Measurements from ENCODE around the gene SPRED3. TPM values are rescaled to one million over a fixed set of nuclear protein-coding genes. Genes with fewer than 3 reads are reported as not detected.

The SPRED3 gene
- total RNA-seq, 1 donor from 2014 or later = not detected

DNA sequence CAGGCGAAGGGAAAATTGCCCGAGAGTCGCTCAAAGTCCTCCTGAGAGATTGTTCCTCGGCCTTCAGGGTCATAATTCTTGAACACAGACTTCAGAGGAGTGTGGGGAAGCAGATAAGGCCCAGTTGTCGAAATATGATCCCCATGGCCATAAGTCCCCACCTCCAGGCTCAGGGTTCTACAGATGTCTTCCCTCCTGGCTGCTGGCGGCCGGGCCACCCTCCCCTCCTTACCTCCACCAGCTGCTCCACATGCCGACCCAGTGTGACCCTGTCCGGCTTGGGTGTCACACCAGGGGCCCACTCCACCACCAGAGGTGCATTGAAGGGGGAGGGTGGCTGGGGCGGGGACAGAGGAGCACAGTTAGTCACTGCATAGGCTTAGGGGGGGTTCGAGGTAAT lies 24.5 kb downstream of the SPRED3 start:
- no peaks in the 10 kb centered on the region for H3K9me3 ChIP-seq (ENCODE audit: control insufficient read depth in 3 of 3, low read length in 3 of 3)
- H3K36me3 ChIP-seq (ENCODE audit: control insufficient read depth in 3 of 3, insufficient read depth in 3 of 3, low read length in 3 of 3) = no peaks in the 10 kb centered on the region
- no peak overlapping the region for H3K27ac ChIP-seq (ENCODE audit: low read depth, low read length)
- no peaks in the 10 kb centered on the region for H3K27me3 ChIP-seq (ENCODE audit: control insufficient read depth in 3 of 3, insufficient read depth in 3 of 3, low read length in 3 of 3)
- H3K4me3 ChIP-seq (ENCODE audit: low read length in 3 of 3) = no peak overlapping the region
- no peak overlapping the region for H3K9ac ChIP-seq (ENCODE audit: low read depth in 1 of 3, low read length in 3 of 3)
- H3K4me1 ChIP-seq (ENCODE audit: control insufficient read depth in 3 of 3, insufficient read depth in 3 of 3, low read length in 3 of 3) = peaks cover under 1 to 3% (median under 1%) of the 10 kb centered on the region in 3 donors

- Histone ChIP-seq H3K9ac (ENCODE audit: low read depth in 1 of 3, low read length in 3 of 3) (no peak overlapping the region), H3K36me3 (ENCODE audit: control insufficient read depth in 3 of 3, insufficient read depth in 3 of 3, low read length in 3 of 3) (no peaks in the 10 kb centered on the region), H3K9me3 (ENCODE audit: control insufficient read depth in 3 of 3, low read length in 3 of 3) (no peaks in the 10 kb centered on the region), H3K27ac (ENCODE audit: low read depth, low read length) (no peak overlapping the region), H3K4me1 (ENCODE audit: control insufficient read depth in 3 of 3, insufficient read depth in 3 of 3, low read length in 3 of 3) (peaks cover 3 to 5% (median 5%) of the 10 kb centered on the region in 3 donors), H3K27me3 (ENCODE audit: control insufficient read depth in 3 of 3, insufficient read depth in 3 of 3, low read length in 3 of 3) (no peaks in the 10 kb centered on the region), H3K4me3 (ENCODE audit: low read length in 3 of 3) (no peak overlapping the region)
Observed at GRCh38 chr19:38413416-38413815, 24.9 kb downstream of the SPRED3 start.

DNA sequence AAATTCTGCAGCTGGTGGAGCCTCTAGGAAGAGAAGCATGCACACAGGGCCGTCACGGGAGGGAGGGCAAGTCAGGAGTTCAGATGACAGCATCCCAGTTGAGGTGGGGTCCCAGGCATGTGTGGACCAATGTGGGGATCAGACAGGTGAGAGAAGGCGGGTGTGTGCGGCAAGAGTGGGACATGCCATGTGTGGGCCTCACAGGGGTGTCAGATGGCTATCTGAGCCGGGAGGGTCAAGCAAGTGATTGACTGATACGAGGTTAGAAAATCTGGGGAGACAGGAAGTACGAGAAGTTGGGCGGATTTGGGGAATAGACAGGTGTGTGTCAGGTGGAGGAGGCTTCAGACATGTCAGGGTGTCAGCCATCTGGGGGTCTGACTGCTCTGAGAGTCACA lies 28.6 kb downstream of the SPRED3 start:
- H3K4me3 ChIP-seq (ENCODE audit: low read length in 3 of 3) = no peak overlapping the region
- H3K27ac ChIP-seq (ENCODE audit: low read depth, low read length) = no peak overlapping the region
- H3K4me1 ChIP-seq (ENCODE audit: control insufficient read depth in 3 of 3, insufficient read depth in 3 of 3, low read length in 3 of 3) = peaks cover 3 to 6% (median 5%) of the 10 kb centered on the region in 3 donors
- H3K27me3 ChIP-seq (ENCODE audit: control insufficient read depth in 3 of 3, insufficient read depth in 3 of 3, low read length in 3 of 3) = peaks cover 0 to 7% (median 3%) of the 10 kb centered on the region in 3 donors
- H3K9ac ChIP-seq (ENCODE audit: low read depth in 1 of 3, low read length in 3 of 3) = peak overlapping the region in 1 of 3 donors; percentile 40
- H3K36me3 ChIP-seq (ENCODE audit: control insufficient read depth in 3 of 3, insufficient read depth in 3 of 3, low read length in 3 of 3) = no peaks in the 10 kb centered on the region
- H3K9me3 ChIP-seq (ENCODE audit: control insufficient read depth in 3 of 3, low read length in 3 of 3) = no peaks in the 10 kb centered on the region

GRCh38 chr19:38417544-38418506 lies 29.3 kb downstream of the SPRED3 start:
- Histone ChIP-seq H3K27me3 (ENCODE audit: control insufficient read depth in 3 of 3, insufficient read depth in 3 of 3, low read length in 3 of 3) (peaks cover 0 to 8% (median 3%) of the 10 kb centered on the region in 3 donors), H3K36me3 (ENCODE audit: control insufficient read depth in 3 of 3, insufficient read depth in 3 of 3, low read length in 3 of 3) (no peaks in the 10 kb centered on the region)

GRCh38 chr19:38420935-38421334 lies 32.4 kb downstream of the SPRED3 start:
- peaks cover 0 to 9% (median 3%) of the 10 kb centered on the region in 3 donors for H3K27me3 ChIP-seq (ENCODE audit: control insufficient read depth in 3 of 3, insufficient read depth in 3 of 3, low read length in 3 of 3)

More at GRCh38 chr19:38417544-38418506, 29.3 kb downstream of the SPRED3 start:
- Histone ChIP-seq H3K4me3 (ENCODE audit: low read length in 3 of 3) (peak overlapping the region in 2 of 3 donors; percentile 20 to 35), H3K27ac (ENCODE audit: low read depth, low read length) (no peak overlapping the region), H3K9me3 (ENCODE audit: control insufficient read depth in 3 of 3, low read length in 3 of 3) (no peaks in the 10 kb centered on the region), H3K4me1 (ENCODE audit: control insufficient read depth in 3 of 3, insufficient read depth in 3 of 3, low read length in 3 of 3) (peaks cover 3 to 6% (median 5%) of the 10 kb centered on the region in 3 donors), H3K9ac (ENCODE audit: low read depth in 1 of 3, low read length in 3 of 3) (peak overlapping the region in 1 of 3 donors; percentile 40)

GRCh38 chr19:38421856-38422255 lies 33.4 kb downstream of the SPRED3 start:
- no peak overlapping the region for H3K27ac ChIP-seq (ENCODE audit: low read depth, low read length)
- H3K4me3 ChIP-seq (ENCODE audit: low read length in 3 of 3) = no peak overlapping the region
- no peaks in the 10 kb centered on the region for H3K9me3 ChIP-seq (ENCODE audit: control insufficient read depth in 3 of 3, low read length in 3 of 3)
- H3K4me1 ChIP-seq (ENCODE audit: control insufficient read depth in 3 of 3, insufficient read depth in 3 of 3, low read length in 3 of 3) = peaks cover 3 to 6% (median 5%) of the 10 kb centered on the region in 3 donors
- H3K36me3 ChIP-seq (ENCODE audit: control insufficient read depth in 3 of 3, insufficient read depth in 3 of 3, low read length in 3 of 3) = no peaks in the 10 kb centered on the region
- peaks cover 0 to 9% (median 3%) of the 10 kb centered on the region in 3 donors for H3K27me3 ChIP-seq (ENCODE audit: control insufficient read depth in 3 of 3, insufficient read depth in 3 of 3, low read length in 3 of 3)
- no peak overlapping the region for H3K9ac ChIP-seq (ENCODE audit: low read depth in 1 of 3, low read length in 3 of 3)

More at GRCh38 chr19:38420935-38421334, 32.4 kb downstream of the SPRED3 start:
- H3K4me1 ChIP-seq (ENCODE audit: control insufficient read depth in 3 of 3, insufficient read depth in 3 of 3, low read length in 3 of 3) = peaks cover 3 to 6% (median 5%) of the 10 kb centered on the region in 3 donors
- no peaks in the 10 kb centered on the region for H3K36me3 ChIP-seq (ENCODE audit: control insufficient read depth in 3 of 3, insufficient read depth in 3 of 3, low read length in 3 of 3)
- no peak overlapping the region for H3K9ac ChIP-seq (ENCODE audit: low read depth in 1 of 3, low read length in 3 of 3)
- H3K4me3 ChIP-seq (ENCODE audit: low read length in 3 of 3) = no peak overlapping the region
- no peak overlapping the region for H3K27ac ChIP-seq (ENCODE audit: low read depth, low read length)
- H3K9me3 ChIP-seq (ENCODE audit: control insufficient read depth in 3 of 3, low read length in 3 of 3) = no peaks in the 10 kb centered on the region

DNA sequence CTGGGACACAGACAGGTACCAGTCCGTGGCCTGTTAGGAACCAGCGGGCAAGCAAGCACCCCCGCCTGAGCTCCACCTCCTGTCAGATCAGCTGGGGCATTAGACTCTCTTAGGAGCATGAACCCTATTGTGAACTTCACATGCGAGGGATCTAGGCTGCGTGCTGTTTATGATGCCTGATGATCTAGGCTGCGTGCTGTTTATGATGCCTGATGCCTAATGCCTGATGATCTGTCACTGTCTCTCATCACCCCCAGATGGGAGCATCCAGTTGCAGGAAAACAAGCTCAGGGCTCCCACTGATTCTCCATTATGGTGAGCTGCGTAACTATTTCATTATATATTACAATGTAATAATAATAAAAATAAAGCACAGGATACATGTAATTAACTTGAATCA lies 33.9 kb downstream of the SPRED3 start:
- Histone ChIP-seq H3K9me3 (ENCODE audit: control insufficient read depth in 3 of 3, low read length in 3 of 3) (no peaks in the 10 kb centered on the region), H3K27me3 (ENCODE audit: control insufficient read depth in 3 of 3, insufficient read depth in 3 of 3, low read length in 3 of 3) (peaks cover 0 to 9% (median 3%) of the 10 kb centered on the region in 3 donors), H3K27ac (ENCODE audit: low read depth, low read length) (no peak overlapping the region), H3K9ac (ENCODE audit: low read depth in 1 of 3, low read length in 3 of 3) (no peak overlapping the region), H3K36me3 (ENCODE audit: control insufficient read depth in 3 of 3, insufficient read depth in 3 of 3, low read length in 3 of 3) (no peaks in the 10 kb centered on the region), H3K4me1 (ENCODE audit: control insufficient read depth in 3 of 3, insufficient read depth in 3 of 3, low read length in 3 of 3) (peaks cover 3 to 6% (median 5%) of the 10 kb centered on the region in 3 donors), H3K4me3 (ENCODE audit: low read length in 3 of 3) (no peak overlapping the region)

- no peak overlapping the region for H3K4me3 ChIP-seq (ENCODE audit: low read length in 3 of 3)
- peaks cover 0 to 9% (median 3%) of the 10 kb centered on the region in 3 donors for H3K27me3 ChIP-seq (ENCODE audit: control insufficient read depth in 3 of 3, insufficient read depth in 3 of 3, low read length in 3 of 3)
- no peak overlapping the region for H3K9ac ChIP-seq (ENCODE audit: low read depth in 1 of 3, low read length in 3 of 3)
Observed at GRCh38 chr19:38424272-38424671, 35.8 kb downstream of the SPRED3 start.

GRCh38 chr19:38425222-38425809 lies 36.8 kb downstream of the SPRED3 start:
- no peak overlapping the region for H3K9ac ChIP-seq (ENCODE audit: low read depth in 1 of 3, low read length in 3 of 3)
- H3K4me3 ChIP-seq (ENCODE audit: low read length in 3 of 3) = no peak overlapping the region
- H3K9me3 ChIP-seq (ENCODE audit: control insufficient read depth in 3 of 3, low read length in 3 of 3) = no peaks in the 10 kb centered on the region
- peaks cover 0 to 6% (median 0%) of the 10 kb centered on the region in 3 donors for H3K27me3 ChIP-seq (ENCODE audit: control insufficient read depth in 3 of 3, insufficient read depth in 3 of 3, low read length in 3 of 3)
- no peaks in the 10 kb centered on the region for H3K36me3 ChIP-seq (ENCODE audit: control insufficient read depth in 3 of 3, insufficient read depth in 3 of 3, low read length in 3 of 3)
- no peaks in the 10 kb centered on the region for H3K4me1 ChIP-seq (ENCODE audit: control insufficient read depth in 3 of 3, insufficient read depth in 3 of 3, low read length in 3 of 3)
- H3K27ac ChIP-seq (ENCODE audit: low read depth, low read length) = no peak overlapping the region

More at GRCh38 chr19:38424272-38424671, 35.8 kb downstream of the SPRED3 start:
- H3K27ac ChIP-seq (ENCODE audit: low read depth, low read length) = no peak overlapping the region
- H3K9me3 ChIP-seq (ENCODE audit: control insufficient read depth in 3 of 3, low read length in 3 of 3) = no peaks in the 10 kb centered on the region
- no peaks in the 10 kb centered on the region for H3K36me3 ChIP-seq (ENCODE audit: control insufficient read depth in 3 of 3, insufficient read depth in 3 of 3, low read length in 3 of 3)
- H3K4me1 ChIP-seq (ENCODE audit: control insufficient read depth in 3 of 3, insufficient read depth in 3 of 3, low read length in 3 of 3) = no peaks in the 10 kb centered on the region

Measured in skeletal muscle tissue (tissue), 4 donors.